HFF-Myc (cell line): ENCODE measurements around the gene SEC22C.
"Not testable (repeated sequence)": the region's sequence is repeated elsewhere in the genome, so short reads cannot be mapped to it uniquely, and the experiment has no call there.

Experiments
- DNase-seq: peaks from one replicate; pipeline ENCODE4 v3.0.0-alpha.2; 2011; ENCODE audit warnings: low read depth; ENCODE audit errors: extremely low read depth
- H3K4me3 ChIP-seq: replicated peaks from 2 replicates; pipeline ENCODE4 v1.5.1; 2011; ENCODE audit warnings: low read depth, mild to moderate bottlenecking, control low read depth, low read length
- TF ChIP-seq, protein P1 (sequence below): IDR thresholded peaks from 2 replicates; pipeline ENCODE4 v1.5.1; 2012; ENCODE audit warnings: mild to moderate bottlenecking, low read depth, low read length, control low read depth; ENCODE audit errors: missing control alignments

The SEC22C gene

DNA sequence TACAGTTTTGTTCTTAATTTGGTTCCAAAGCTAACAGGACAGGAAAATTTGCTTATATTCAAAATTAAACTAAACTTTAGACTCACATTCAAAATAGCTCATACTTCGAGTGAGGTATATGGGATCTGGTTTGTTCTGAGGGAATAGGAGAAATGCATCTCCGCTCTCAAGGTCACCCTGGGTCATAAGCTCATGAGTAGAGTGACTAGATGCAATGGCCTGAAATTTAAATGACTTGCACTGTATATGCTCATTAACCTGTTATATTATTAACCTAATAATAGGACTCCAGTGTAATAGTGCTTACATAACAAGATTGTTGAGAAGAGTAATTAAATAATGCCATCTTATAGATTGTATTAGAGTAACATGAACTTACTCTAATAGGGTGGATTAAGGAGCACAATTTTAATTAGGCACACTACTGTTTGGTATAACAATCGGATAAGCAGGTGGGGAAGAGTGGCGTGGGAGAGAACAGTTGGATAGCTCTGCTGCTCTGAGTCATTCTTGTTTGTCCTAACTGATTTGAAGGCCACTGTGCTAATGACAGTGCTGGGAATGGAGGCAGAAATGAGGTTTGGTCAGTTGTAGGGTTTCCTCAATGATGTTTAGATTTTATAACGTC lies 23.9 kb upstream of the SEC22C start:
- no peak for DNase-seq
- no peak overlapping the region for H3K4me3 ChIP-seq
- TF ChIP-seq, protein P1, sequence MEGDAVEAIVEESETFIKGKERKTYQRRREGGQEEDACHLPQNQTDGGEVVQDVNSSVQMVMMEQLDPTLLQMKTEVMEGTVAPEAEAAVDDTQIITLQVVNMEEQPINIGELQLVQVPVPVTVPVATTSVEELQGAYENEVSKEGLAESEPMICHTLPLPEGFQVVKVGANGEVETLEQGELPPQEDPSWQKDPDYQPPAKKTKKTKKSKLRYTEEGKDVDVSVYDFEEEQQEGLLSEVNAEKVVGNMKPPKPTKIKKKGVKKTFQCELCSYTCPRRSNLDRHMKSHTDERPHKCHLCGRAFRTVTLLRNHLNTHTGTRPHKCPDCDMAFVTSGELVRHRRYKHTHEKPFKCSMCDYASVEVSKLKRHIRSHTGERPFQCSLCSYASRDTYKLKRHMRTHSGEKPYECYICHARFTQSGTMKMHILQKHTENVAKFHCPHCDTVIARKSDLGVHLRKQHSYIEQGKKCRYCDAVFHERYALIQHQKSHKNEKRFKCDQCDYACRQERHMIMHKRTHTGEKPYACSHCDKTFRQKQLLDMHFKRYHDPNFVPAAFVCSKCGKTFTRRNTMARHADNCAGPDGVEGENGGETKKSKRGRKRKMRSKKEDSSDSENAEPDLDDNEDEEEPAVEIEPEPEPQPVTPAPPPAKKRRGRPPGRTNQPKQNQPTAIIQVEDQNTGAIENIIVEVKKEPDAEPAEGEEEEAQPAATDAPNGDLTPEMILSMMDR, result no peak

DNA sequence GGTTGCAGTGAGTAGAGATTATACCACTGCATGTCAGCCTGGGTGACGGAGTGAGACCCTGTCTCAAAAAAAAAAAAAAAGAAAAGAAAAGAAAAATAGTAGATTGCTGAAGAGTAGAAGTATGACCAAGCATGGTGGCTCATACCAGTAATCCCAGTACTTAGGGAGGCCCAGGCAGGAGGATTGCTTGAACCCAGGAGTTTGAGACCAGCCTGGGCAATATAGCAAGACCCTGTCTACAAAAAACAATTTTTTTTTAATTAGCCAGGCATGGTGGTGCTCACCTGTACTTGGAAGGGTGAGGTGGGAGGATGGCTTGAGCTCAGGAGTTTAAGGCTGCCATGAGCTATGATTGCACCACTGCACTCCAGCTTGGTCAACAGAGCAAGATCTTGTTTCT lies 21.2 kb upstream of the SEC22C start:
- TF ChIP-seq, protein P1, result no peak
- no peak for DNase-seq
- H3K4me3 ChIP-seq, result peak overlapping the region; percentile 84

DNA sequence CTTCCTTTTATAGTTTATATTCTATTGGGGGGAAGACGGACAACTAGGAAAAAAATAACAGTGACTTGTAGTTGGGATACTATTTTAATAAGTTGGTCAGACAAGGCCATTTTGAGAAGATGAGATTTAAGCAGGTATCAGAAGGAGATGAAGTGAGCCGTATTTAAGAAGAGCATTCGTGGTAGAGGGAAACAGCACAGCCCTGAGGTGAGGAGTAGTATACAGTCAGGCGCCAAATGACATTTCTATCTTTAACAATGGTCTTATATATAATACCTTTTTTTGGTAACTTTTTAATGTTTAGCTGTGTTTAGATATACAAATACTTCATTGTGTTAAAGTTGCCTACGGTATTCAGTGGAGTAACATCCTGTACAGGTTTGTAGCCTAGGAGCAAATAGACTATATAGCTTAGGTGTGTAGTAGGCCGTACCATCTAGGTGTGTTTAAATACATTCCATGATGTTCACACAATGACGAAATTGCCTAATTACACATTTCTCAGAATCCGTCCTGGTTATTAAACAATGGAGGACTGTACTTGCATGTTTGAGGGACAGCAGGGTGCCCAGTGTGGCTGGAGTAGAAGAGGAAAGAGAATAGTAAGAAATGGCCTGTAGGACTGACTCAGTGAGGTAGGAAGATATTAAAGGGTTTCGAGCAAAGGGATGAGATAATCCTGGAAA lies 20.3 kb upstream of the SEC22C start:
- H3K4me3 ChIP-seq, result peak overlapping the region; percentile 84
- no peak for DNase-seq
- TF ChIP-seq, protein P1, result no peak

DNA sequence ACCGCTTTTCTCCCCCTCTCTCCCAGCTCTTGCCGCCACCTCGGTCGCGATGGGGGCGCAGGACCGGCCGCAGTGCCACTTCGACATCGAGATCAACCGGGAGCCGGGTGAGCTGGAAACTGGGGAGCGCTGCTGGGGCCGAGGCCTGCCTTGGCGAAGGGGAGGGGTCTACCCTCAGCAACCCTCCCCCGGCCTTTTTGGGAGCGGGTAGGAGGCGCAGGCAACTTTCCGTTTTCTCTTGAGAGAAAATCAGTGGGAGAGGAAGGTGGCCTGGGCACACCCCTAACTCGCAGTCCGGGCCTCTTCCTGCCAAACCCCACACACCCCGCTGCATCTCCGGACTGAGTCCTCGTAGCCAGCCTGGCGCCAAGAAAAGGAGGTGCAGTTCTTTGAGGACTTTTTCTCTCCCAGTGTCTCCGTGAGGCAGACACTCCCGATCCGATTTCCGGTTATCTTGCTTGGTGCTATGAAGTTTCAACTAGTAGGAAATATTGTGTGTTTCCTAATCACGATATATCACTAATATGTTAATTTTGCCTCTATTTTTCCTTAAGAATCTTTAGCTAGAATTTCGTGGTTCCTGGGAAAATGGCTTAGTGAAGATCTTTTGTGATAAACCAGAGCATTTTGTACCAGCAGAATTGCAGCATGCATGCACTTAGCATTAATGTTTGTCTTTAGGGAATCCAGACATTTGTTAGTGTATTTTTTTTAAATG lies 19.4 kb upstream of the SEC22C start:
- peak overlapping the region; percentile 84 for H3K4me3 ChIP-seq
- TF ChIP-seq, protein P1, result no peak
- DNase-seq, result peak; percentile 16

DNA sequence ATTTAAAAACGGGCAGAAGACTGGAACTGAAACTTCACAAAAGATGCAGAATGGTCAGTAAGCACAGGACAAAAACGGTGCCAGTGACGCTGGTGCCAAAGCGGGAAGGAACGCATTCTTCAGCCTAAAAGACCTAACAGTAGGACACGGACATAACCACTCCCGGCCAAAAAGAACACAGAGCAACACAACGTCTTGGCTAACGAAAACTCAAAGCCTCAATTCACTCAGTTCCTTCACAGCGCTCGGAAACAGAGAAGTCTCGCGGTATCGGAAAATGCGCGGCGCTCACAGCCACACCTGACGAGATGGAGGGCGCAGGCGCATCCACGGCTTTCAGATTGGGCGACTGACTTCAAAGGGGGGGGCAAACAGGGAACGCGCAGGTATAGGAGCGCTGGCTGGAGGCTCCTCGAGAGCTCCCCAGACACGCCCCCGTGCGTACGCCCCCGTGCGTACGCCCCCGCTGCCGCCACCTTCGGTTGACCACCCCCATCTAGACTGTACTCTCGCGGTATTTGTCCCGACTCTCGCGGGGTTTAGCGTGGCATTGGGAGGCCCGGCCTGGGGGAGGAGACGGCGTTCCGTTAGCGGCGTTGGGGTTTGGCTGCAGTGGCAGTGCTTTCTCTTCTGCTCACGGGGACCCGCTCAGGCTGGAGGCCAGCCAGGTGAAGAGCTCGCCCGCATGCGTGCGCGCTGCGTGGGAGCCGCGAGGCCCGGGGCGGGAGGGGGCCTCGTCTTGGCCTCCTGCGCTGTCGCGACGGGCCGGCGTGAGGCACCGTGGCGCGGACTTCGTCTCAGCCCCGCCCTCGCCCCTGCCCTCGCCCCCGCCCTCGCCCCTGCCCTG lies 18.6 kb upstream of the SEC22C start, which contains the start of gene NKTR:
Gene NKTR, plus strand, starts transcription at position 576 of the 847 bp plus-strand sequence. CDS start 321 bp downstream, outside the sequence.
- DNase-seq, result peak; percentile 95
- TF ChIP-seq, protein P1, result no peak
- H3K4me3 ChIP-seq, result peak within 1 kb of the TSS; percentile 84

DNA sequence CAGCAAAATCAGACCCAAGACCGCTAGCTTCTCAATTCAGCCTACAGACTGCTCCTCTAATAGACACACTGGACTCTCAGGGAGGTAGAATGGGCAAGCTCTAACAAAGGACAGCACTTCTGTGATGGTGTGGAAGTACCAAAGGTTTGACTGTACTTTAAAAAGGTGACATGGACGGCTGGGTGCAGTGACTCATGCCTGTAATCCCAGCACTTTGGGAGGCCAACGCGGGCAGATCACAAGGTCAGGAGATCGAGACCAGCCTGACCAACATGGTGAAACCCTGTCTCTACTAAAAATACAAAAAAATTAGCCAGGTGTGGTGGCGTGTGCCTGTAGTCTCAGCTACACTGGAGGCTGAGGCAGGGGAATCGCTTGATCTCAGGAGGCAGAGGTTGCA lies 15.3 kb upstream of the SEC22C start:
- DNase-seq, H3K4me3 ChIP-seq: not testable (repeated sequence)

DNA sequence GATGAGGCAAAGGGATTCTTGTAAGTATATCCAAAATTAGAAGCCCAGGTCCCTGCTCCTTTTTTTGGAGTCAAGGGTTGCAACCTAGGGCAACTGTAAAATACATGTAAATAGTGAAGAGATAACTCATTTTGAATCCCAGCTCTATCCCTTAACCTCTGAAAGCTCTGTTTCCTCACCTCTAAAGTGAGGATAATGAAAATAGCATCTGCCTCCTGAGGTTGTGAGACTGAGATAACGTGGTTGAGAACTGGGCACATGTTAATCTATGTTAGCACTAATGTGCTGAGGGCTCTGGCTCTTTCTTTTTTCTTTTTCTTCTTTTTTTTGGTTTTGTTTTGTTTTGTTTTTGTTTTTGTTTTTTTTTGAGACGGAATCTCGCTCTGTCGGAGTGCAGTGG lies 13.9 kb upstream of the SEC22C start:
- TF ChIP-seq, protein P1, result no peak
- H3K4me3 ChIP-seq, result no peak overlapping the region
- no peak for DNase-seq
